HG03280 (cell line): ENCODE data around the gene BRCA1.
"Not testable (repeated sequence)": the region's sequence is repeated elsewhere in the genome, so short reads cannot be mapped to it uniquely, and the experiment has no call there.

Experiments used
- ATAC-seq: cut with Tn5 transposase; IDR thresholded peaks from one replicate; pipeline ENCODE4 v1.9.1; 2021; ENCODE audit warnings: mild to moderate bottlenecking, moderate library complexity; ENCODE audit not compliant: unreplicated experiment

BRCA1 gene

GRCh38 chr17:43006639-43007551 is 118.3 kb downstream of the BRCA1 start, which contains the start of gene IFI35:
IFI35 (plus strand) TSS chr17:43006784; CDS start chr17:43006948, 164 bp downstream.
- ATAC-seq, result peak; percentile 89

- ATAC-seq, result no peak
These were observed 121.5 kb downstream of the BRCA1 start for GRCh38 chr17:43003542-43004172.

DNA sequence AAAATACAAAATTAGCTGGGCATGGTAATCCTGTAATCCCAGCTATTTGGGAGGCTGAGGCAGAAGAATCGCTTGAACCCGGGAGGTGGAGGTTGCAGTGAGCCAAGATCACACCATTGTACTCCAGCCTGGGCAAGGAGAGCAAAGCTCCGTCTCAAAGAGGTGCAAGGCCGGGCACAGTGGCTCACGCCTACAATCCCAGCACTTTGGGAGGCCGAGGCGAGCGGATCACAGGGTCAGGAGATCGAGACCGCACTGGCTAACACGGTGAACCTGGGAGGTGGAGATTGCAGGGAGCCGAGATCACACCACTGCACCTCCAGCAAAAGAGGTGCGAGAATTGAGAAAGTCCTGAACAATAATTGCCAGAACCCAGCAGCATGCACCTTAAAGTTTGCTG is 124.3 kb downstream of the BRCA1 start:
- ATAC-seq, result not testable (repeated sequence)

- ATAC-seq, result no peak
These were observed 126.1 kb downstream of the BRCA1 start for GRCh38 chr17:42999003-42999525.

DNA sequence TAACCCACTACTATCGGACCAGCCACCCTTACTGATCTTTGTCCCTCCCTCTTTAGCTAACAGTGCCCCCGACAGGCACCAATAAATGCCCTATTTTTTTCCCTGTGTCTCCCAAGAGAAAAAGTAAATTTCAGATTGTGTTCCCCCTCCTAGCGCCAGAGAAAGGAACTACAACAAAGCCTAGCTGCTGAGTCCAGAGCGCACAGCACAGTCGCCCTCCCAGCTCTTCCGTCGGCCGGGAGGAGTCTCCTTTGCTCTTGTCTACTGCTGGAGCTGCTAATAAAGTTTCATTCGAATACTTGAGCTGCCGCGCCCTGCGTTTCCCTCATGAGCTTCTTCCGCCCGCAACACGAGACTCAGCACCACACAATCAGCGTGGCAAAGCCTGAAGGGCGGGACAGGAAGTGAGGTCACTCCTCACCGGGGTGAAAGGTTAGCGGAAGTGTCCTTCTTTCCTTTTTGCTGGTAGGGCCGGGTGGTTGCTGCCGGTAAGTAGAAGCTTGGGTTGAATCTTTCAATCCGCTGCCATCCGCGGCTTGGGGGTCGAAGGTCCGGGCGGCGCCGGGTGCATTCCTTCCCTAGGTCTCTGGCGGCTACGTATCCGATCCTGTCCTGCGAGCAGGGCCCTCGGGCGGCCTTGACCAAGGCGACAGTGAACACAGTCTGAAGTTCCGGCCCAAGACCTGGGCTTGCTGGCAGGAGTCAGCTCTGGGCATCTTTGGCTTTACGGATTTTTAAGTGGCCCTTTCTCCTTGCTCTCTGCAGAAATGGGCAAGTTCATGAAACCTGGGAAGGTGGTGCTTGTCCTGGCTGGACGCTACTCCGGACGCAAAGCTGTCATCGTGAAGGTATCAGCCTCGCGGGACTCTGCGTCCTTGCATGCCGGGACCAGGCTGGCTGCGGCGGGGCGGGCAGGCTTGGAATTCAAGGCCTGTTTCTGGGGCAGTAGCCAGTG is 126.9 kb downstream of the BRCA1 start, which contains the start of gene RPL27:
RPL27 (plus strand) TSS at position 436 of the 955 bp plus-strand sequence; CDS start at position 768, 332 bp downstream.
- peak; percentile 90 for ATAC-seq

GRCh38 chr17:42997390-42997983 is 127.7 kb downstream of the BRCA1 start:
- peak; percentile 7 for ATAC-seq
